Inferior parietal cortex (tissue), 1 donor: ENCODE results near the gene HOXC10.

ENCODE experiments used
- DNase-seq: peaks from one replicate; pipeline ENCODE4 v3.0.0-alpha.2; 2016; ENCODE audit errors: extremely low spot score

The HOXC10 gene

GRCh38 chr12:53965281-53966084 lies 19.5 kb upstream of the HOXC10 start:
- no peak for DNase-seq

- no peak for DNase-seq
Measured at GRCh38 chr12:53966085-53966384, 18.9 kb upstream of the HOXC10 start.

GRCh38 chr12:53966385-53967133 lies 18.4 kb upstream of the HOXC10 start:
- DNase-seq, result no peak

GRCh38 chr12:53967421-53967925 lies 17.5 kb upstream of the HOXC10 start:
- DNase-seq, result no peak

GRCh38 chr12:53968214-53969127 lies 16.5 kb upstream of the HOXC10 start:
- DNase-seq, result no peak

- DNase-seq, result no peak
Measured at GRCh38 chr12:53969588-53970259, 15.2 kb upstream of the HOXC10 start.

- no peak for DNase-seq
Measured at GRCh38 chr12:53970451-53970850, 14.5 kb upstream of the HOXC10 start.

- no peak for DNase-seq
Measured at GRCh38 chr12:53971129-53971528, 13.8 kb upstream of the HOXC10 start.

- no peak for DNase-seq
Measured at GRCh38 chr12:53971686-53972085, 13.3 kb upstream of the HOXC10 start.

GRCh38 chr12:53972152-53972702 lies 12.7 kb upstream of the HOXC10 start:
- DNase-seq, result no peak

- DNase-seq, result no peak
Measured at GRCh38 chr12:53972722-53973235, 12.2 kb upstream of the HOXC10 start, which contains the start of gene HOXC11. Gene HOXC11, plus strand, starts transcription at chr12:53973126. Its CDS starts 116 bp downstream, at chr12:53973242.

- DNase-seq, result no peak
Measured at GRCh38 chr12:53973236-53974042, 11.5 kb upstream of the HOXC10 start.

- DNase-seq, result no peak
Measured at GRCh38 chr12:53974084-53975063, 10.6 kb upstream of the HOXC10 start, which contains the start of gene HOTAIR. Gene HOTAIR, minus strand, starts transcription at chr12:53974954.

GRCh38 chr12:53975064-53975471 lies 9.9 kb upstream of the HOXC10 start:
- no peak for DNase-seq

- DNase-seq, result no peak
Measured at GRCh38 chr12:53975479-53976152, 9.3 kb upstream of the HOXC10 start.

GRCh38 chr12:53976172-53976822 lies 8.6 kb upstream of the HOXC10 start:
- no peak for DNase-seq

- no peak for DNase-seq
Measured at GRCh38 chr12:53976823-53977595, 7.9 kb upstream of the HOXC10 start.
